GM21619 (cell line): ENCODE measurements around the gene CCDC186.
"Not testable (repeated sequence)": the region's sequence is repeated elsewhere in the genome, so short reads cannot be mapped to it uniquely, and the experiment has no call there.

Experiments used
- ATAC-seq: cut with Tn5 transposase; IDR thresholded peaks from one replicate; pipeline ENCODE4 v1.9.1; 2021; ENCODE audit not compliant: unreplicated experiment

CCDC186 gene

GRCh38 chr10:114174695-114175188 lies 739 bp upstream of the CCDC186 start:
- ATAC-seq: no peak

GRCh38 chr10:114173603-114173920 lies 441 bp downstream of the CCDC186 start:
- peak; percentile 2 for ATAC-seq

- no peak for ATAC-seq
These were observed 1.0 kb downstream of the CCDC186 start for GRCh38 chr10:114172776-114173602.

- ATAC-seq: no peak
These were observed 1.8 kb downstream of the CCDC186 start for GRCh38 chr10:114172216-114172615.

- no peak for ATAC-seq
These were observed 5.5 kb downstream of the CCDC186 start for GRCh38 chr10:114168450-114169009.

GRCh38 chr10:114167985-114168384 lies 6.0 kb downstream of the CCDC186 start:
- ATAC-seq: no peak

GRCh38 chr10:114166494-114166893 lies 7.5 kb downstream of the CCDC186 start:
- ATAC-seq: no peak

GRCh38 chr10:114166043-114166442 lies 8.0 kb downstream of the CCDC186 start:
- ATAC-seq: no peak

GRCh38 chr10:114163062-114163461 lies 10.9 kb downstream of the CCDC186 start:
- no peak for ATAC-seq

- no peak for ATAC-seq
These were observed 16.1 kb downstream of the CCDC186 start for GRCh38 chr10:114157912-114158311.

GRCh38 chr10:114151892-114152291 lies 22.1 kb downstream of the CCDC186 start:
- no peak for ATAC-seq

GRCh38 chr10:114151486-114151885 lies 22.5 kb downstream of the CCDC186 start:
- ATAC-seq: no peak

- ATAC-seq: not testable (repeated sequence)
These were observed 24.5 kb downstream of the CCDC186 start for GRCh38 chr10:114149476-114149875.

GRCh38 chr10:114143160-114143559 lies 30.8 kb downstream of the CCDC186 start:
- no peak for ATAC-seq

GRCh38 chr10:114142018-114142417 lies 32.0 kb downstream of the CCDC186 start:
- ATAC-seq: no peak

GRCh38 chr10:114140827-114141226 lies 33.2 kb downstream of the CCDC186 start:
- ATAC-seq: not testable (repeated sequence)

- no peak for ATAC-seq
These were observed 34.0 kb downstream of the CCDC186 start for GRCh38 chr10:114140036-114140435.

- no peak for ATAC-seq
These were observed 35.4 kb downstream of the CCDC186 start for GRCh38 chr10:114138581-114138980.

GRCh38 chr10:114135476-114135875 lies 38.5 kb downstream of the CCDC186 start:
- ATAC-seq: no peak

GRCh38 chr10:114131094-114131493 lies 42.9 kb downstream of the CCDC186 start:
- ATAC-seq: peak; percentile 78

- no peak for ATAC-seq
These were observed 53.0 kb downstream of the CCDC186 start for GRCh38 chr10:114121031-114121430.

GRCh38 chr10:114118514-114118913 lies 55.5 kb downstream of the CCDC186 start:
- ATAC-seq: no peak

GRCh38 chr10:114117728-114118127 lies 56.3 kb downstream of the CCDC186 start:
- ATAC-seq: no peak
